ENCODE measurements around the gene SOBP.

The SOBP gene

GRCh38 chr6:107554326-107554725 is 64.4 kb downstream of the SOBP start:
- Histone ChIP-seq H3K4me3 (ENCODE audit: severe bottlenecking) (no peak overlapping the region), H3K9me3 (ENCODE audit: severe bottlenecking) (no peaks in the 10 kb centered on the region), H3K4me1 (ENCODE audit: insufficient read depth, poor library complexity, severe bottlenecking) (no peaks in the 10 kb centered on the region), H3K27me3 (ENCODE audit: insufficient read depth, poor library complexity, severe bottlenecking) (peaks cover 7% of the 10 kb centered on the region), H3K36me3 (ENCODE audit: low read depth) (no peaks in the 10 kb centered on the region), H3K27ac (ENCODE audit: poor library complexity, severe bottlenecking) (no peak overlapping the region)
- TF ChIP-seq, protein P1, sequence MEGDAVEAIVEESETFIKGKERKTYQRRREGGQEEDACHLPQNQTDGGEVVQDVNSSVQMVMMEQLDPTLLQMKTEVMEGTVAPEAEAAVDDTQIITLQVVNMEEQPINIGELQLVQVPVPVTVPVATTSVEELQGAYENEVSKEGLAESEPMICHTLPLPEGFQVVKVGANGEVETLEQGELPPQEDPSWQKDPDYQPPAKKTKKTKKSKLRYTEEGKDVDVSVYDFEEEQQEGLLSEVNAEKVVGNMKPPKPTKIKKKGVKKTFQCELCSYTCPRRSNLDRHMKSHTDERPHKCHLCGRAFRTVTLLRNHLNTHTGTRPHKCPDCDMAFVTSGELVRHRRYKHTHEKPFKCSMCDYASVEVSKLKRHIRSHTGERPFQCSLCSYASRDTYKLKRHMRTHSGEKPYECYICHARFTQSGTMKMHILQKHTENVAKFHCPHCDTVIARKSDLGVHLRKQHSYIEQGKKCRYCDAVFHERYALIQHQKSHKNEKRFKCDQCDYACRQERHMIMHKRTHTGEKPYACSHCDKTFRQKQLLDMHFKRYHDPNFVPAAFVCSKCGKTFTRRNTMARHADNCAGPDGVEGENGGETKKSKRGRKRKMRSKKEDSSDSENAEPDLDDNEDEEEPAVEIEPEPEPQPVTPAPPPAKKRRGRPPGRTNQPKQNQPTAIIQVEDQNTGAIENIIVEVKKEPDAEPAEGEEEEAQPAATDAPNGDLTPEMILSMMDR (IDR thresholded peaks at IDR 0.05; ENCODE audit: poor library complexity, severe bottlenecking): no peak
- DNase-seq (ENCODE audit: low spot score) (no peak), ATAC-seq (ENCODE audit: low read depth) (no peak)

DNA sequence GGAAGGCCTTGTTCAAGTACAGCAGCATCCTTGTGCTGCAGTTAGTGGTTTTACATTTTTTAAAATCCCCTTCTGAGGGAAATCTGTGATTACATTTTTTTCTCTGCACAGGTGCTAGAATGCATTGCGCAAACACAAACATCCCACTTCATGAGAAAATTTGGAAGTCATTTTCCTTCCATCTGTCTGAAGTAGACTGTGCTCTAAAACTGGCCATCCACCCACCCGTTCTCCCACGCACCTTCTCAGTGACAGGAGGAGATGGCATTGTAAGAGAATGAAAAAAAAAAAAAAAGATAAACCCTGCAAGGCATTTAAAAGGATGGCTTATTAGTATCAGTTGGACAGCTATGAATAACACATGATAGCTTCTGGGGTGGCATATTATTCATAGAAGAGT is 65.0 kb downstream of the SOBP start:
- no peaks in the 10 kb centered on the region for H3K4me1 ChIP-seq (ENCODE audit: insufficient read depth, poor library complexity, severe bottlenecking)
- no peaks in the 10 kb centered on the region for H3K36me3 ChIP-seq (ENCODE audit: low read depth)
- DNase-seq (ENCODE audit: low spot score) (no peak), ATAC-seq (ENCODE audit: low read depth) (no peak)
- H3K27me3 ChIP-seq (ENCODE audit: insufficient read depth, poor library complexity, severe bottlenecking): peaks cover 7% of the 10 kb centered on the region
- TF ChIP-seq, protein P1 (IDR thresholded peaks at IDR 0.05; ENCODE audit: poor library complexity, severe bottlenecking): no peak
- H3K27ac ChIP-seq (ENCODE audit: poor library complexity, severe bottlenecking): no peak overlapping the region
- no peaks in the 10 kb centered on the region for H3K9me3 ChIP-seq (ENCODE audit: severe bottlenecking)
- no peak overlapping the region for H3K4me3 ChIP-seq (ENCODE audit: severe bottlenecking)

DNA sequence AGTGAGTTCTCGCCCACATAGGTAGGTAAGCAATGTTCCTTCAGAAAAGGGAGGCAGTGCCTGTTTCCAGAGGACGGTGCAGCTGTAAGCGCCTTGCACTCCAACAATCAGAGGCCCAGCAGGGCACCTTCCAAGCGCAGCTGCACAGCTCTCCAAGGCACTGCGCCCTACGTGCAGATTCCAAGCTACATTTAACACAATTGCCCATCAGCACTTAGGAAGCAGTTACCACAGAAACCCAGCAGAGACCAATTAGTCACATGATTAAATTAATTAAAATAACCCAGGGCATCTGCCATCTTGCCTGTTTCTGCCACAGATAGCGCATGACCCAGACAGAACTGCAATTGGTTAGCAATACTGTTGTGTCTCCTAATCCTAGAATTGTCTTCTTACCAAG is 65.5 kb downstream of the SOBP start:
- Histone ChIP-seq H3K9me3 (ENCODE audit: severe bottlenecking) (no peaks in the 10 kb centered on the region), H3K4me1 (ENCODE audit: insufficient read depth, poor library complexity, severe bottlenecking) (no peaks in the 10 kb centered on the region), H3K27me3 (ENCODE audit: insufficient read depth, poor library complexity, severe bottlenecking) (peaks cover 7% of the 10 kb centered on the region), H3K36me3 (ENCODE audit: low read depth) (no peaks in the 10 kb centered on the region), H3K27ac (ENCODE audit: poor library complexity, severe bottlenecking) (no peak overlapping the region), H3K4me3 (ENCODE audit: severe bottlenecking) (no peak overlapping the region)
- no peak for DNase-seq (ENCODE audit: low spot score)
- TF ChIP-seq, protein P1 (IDR thresholded peaks at IDR 0.05; ENCODE audit: poor library complexity, severe bottlenecking): no peak
- ATAC-seq (ENCODE audit: low read depth): no peak

DNA sequence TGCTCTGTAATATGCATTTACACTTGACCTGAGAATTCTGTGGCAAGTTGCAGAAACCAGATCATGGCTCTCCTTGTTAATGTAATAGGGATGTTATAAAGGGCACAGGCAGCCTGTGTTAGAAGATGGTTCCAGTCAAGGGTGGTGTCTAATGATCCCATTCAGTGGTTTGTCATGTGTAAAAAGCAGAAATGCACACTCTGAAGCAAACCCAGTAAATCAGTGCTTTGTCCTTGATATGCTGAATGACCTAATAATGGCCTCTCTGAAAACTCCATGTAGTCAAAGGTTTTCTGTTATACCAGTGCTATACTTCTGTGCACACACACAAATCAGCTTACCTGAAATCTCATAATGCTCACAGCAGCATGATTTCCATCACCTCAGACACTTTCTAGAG is 66.2 kb downstream of the SOBP start:
- TF ChIP-seq, protein P1 (IDR thresholded peaks at IDR 0.05; ENCODE audit: poor library complexity, severe bottlenecking): no peak
- Histone ChIP-seq H3K36me3 (ENCODE audit: low read depth) (no peaks in the 10 kb centered on the region), H3K27me3 (ENCODE audit: insufficient read depth, poor library complexity, severe bottlenecking) (peaks cover 7% of the 10 kb centered on the region)

DNA sequence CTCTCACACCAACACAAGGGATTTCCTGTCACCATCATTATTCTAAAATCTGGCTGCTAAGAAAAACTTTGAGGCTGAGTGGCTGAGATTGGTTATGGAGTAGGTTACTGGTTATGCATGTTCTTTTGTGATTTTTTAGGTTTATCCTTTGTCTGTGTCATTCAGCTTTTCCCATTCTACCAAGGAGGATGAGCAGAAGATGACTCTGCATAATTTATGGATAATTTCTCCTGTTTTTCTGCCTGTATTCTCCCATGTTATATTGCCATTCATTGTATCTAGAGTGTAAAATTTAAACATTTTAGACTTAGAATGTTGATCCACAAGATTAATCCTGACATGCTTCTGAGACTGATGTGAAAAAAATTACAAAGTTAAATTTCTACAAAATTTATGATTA is 67.8 kb downstream of the SOBP start:
- H3K27me3 ChIP-seq (ENCODE audit: insufficient read depth, poor library complexity, severe bottlenecking): peaks cover 7% of the 10 kb centered on the region
- ATAC-seq (ENCODE audit: low read depth) (no peak), DNase-seq (ENCODE audit: low spot score) (no peak)
- no peaks in the 10 kb centered on the region for H3K36me3 ChIP-seq (ENCODE audit: low read depth)
- no peaks in the 10 kb centered on the region for H3K4me1 ChIP-seq (ENCODE audit: insufficient read depth, poor library complexity, severe bottlenecking)
- TF ChIP-seq, protein P1 (IDR thresholded peaks at IDR 0.05; ENCODE audit: poor library complexity, severe bottlenecking): no peak
- H3K9me3 ChIP-seq (ENCODE audit: severe bottlenecking): no peaks in the 10 kb centered on the region
- H3K4me3 ChIP-seq (ENCODE audit: severe bottlenecking): no peak overlapping the region
- no peak overlapping the region for H3K27ac ChIP-seq (ENCODE audit: poor library complexity, severe bottlenecking)

More for the DNA sequence above, 66.2 kb downstream of the SOBP start:
- DNase-seq (ENCODE audit: low spot score) (no peak), ATAC-seq (ENCODE audit: low read depth) (no peak)
- Histone ChIP-seq H3K4me3 (ENCODE audit: severe bottlenecking) (no peak overlapping the region), H3K4me1 (ENCODE audit: insufficient read depth, poor library complexity, severe bottlenecking) (no peaks in the 10 kb centered on the region), H3K27ac (ENCODE audit: poor library complexity, severe bottlenecking) (no peak overlapping the region), H3K9me3 (ENCODE audit: severe bottlenecking) (no peaks in the 10 kb centered on the region)

All from RWPE2 (cell line).